K562 (cell line): ENCODE measurements around the gene THAP9. TPM values are rescaled to one million over a fixed set of nuclear protein-coding genes. Genes with fewer than 3 reads are reported as not detected.

Source experiments
- ATAC-seq: fragments of 200-7000 bp; cut with Tn5 transposase; 3 replicates; pipeline ENCODE4 v1.9.1; 2020; ENCODE audit warnings: moderate library complexity
- BruUV-seq: library from RNA; stranded (reverse); fragments of 400-500 nt; replicated peaks from 2 replicates; lab custom pipeline; 2021; lab: Mats Ljungman, UMichigan
- CTCF ChIA-PET: fragments of 300-600 bp; formaldehyde crosslinking; extraction: SDS; loops from one replicate; lab custom pipeline; 2021; ENCODE audit warnings: low intra/inter-chr PET ratio; lab: Yijun Ruan, JAX
- POLR2A ChIA-PET: fragments of 300-600, 350-650 bp; sonication (Branson Sonifier 250); formaldehyde crosslinking; extraction: SDS; loops from one replicate; lab custom pipeline; 2021; ENCODE audit warnings: antibody characterized with exemption, inconsistent platforms; lab: Yijun Ruan, JAX
- DNase-seq, 4 experiments: peaks; one replicate each; pipeline versions ENCODE4 v3.0.0 to v3.0.0-alpha.2; 2011 to 2018; ENCODE audit warnings: low spot score in 3 of 4, mixed read lengths in 3 of 4; ENCODE audit errors: extremely low read depth in 1 of 4
- FAIRE-seq: peaks from 2 replicates; lab custom pipeline; 2011; peaks lifted over from hg19 to GRCh38; lab: Jason Lieb, UNC
- H2AFZ ChIP-seq: 2 replicates; pipeline ENCODE4 v1.6.0; 2011; ENCODE audit warnings: low read depth, low read length, control low read depth, inconsistent platforms
- H3K27ac ChIP-seq: fragments of 200-600 bp; 3 replicates; pipeline ENCODE4 v1.8.0; 2011; ENCODE audit warnings: low read depth, mild to moderate bottlenecking, control low read depth, inconsistent platforms, low read length, moderate library complexity, mixed read lengths; ENCODE audit errors: extremely low read depth
- H3K27me3 ChIP-seq, 2 experiments: fragments of 300-600 bp in 1 of 2; 2 replicates in 1 of 2; 3 replicates in 1 of 2; pipeline versions ENCODE4 v1.6.0 to v1.8.0; 2011; ENCODE audit warnings: inconsistent platforms in 2 of 2, low read length in 2 of 2, mild to moderate bottlenecking in 1 of 2, mixed read lengths in 1 of 2, moderate library complexity in 1 of 2; ENCODE audit not compliant: control insufficient read depth in 2 of 2, insufficient read depth in 2 of 2
- H3K36me3 ChIP-seq: fragments of 300-600 bp; 3 replicates; pipeline ENCODE4 v1.8.0; 2011; ENCODE audit warnings: mild to moderate bottlenecking, low read length, inconsistent platforms; ENCODE audit not compliant: control insufficient read depth, insufficient read depth
- H3K4me1 ChIP-seq, 2 experiments: fragments of 200-600 bp in 1 of 2; replicated peaks in 1 of 2; 2 replicates in 1 of 2; 3 replicates in 1 of 2; pipeline versions ENCODE4 v1.5.1 to v1.8.0; 2011; ENCODE audit warnings: inconsistent platforms in 2 of 2, low read length in 2 of 2, mild to moderate bottlenecking in 1 of 2, mixed read lengths in 1 of 2, moderate library complexity in 1 of 2; ENCODE audit not compliant: control insufficient read depth in 2 of 2, insufficient read depth in 2 of 2
- H3K4me2 ChIP-seq: 2 replicates; pipeline ENCODE4 v1.6.1; 2011; ENCODE audit warnings: low read length, control low read depth, inconsistent platforms, mixed read lengths; ENCODE audit not compliant: insufficient read depth
- H3K4me3 ChIP-seq: fragments of 200-600 bp; sonication (generic), shearing (Covaris generic); 2 replicates; pipeline ENCODE4 v1.5.1; 2016; ENCODE audit warnings: control low read depth, inconsistent platforms
- H3K79me2 ChIP-seq: fragments of 200-600 bp; 3 replicates; pipeline ENCODE4 v1.8.0; 2011; ENCODE audit warnings: low read length, inconsistent platforms; ENCODE audit not compliant: control insufficient read depth, insufficient read depth
- H3K9ac ChIP-seq, 2 experiments: 2 replicates each; pipeline versions ENCODE4 v1.6.0 to v1.6.1; 2011; ENCODE audit warnings: low read depth in 2 of 2, low read length in 2 of 2, control low read depth in 1 of 2, inconsistent platforms in 1 of 2, mild to moderate bottlenecking in 1 of 2, mixed read lengths in 1 of 2; ENCODE audit not compliant: insufficient read depth in 1 of 2
- H3K9me1 ChIP-seq: one replicate; pipeline ENCODE4 v1.6.0; 2011; ENCODE audit warnings: inconsistent platforms, mild to moderate bottlenecking, low read length, moderate library complexity; ENCODE audit not compliant: control insufficient read depth, insufficient read depth
- H3K9me3 ChIP-seq: replicated peaks from 2 replicates; pipeline ENCODE4 v1.5.1; 2011; ENCODE audit warnings: low read depth, low read length, inconsistent platforms; ENCODE audit not compliant: control insufficient read depth, insufficient read depth
- H4K20me1 ChIP-seq: replicated peaks from 2 replicates; pipeline ENCODE4 v1.6.1; 2011; ENCODE audit warnings: low read length, inconsistent platforms, mixed read lengths; ENCODE audit not compliant: control insufficient read depth, insufficient read depth
- CHD1 ChIP-seq: fragments of 200-600 bp; sonication (generic); IDR thresholded peaks from one replicate; pipeline ENCODE4 v1.6.1; 2012; ENCODE audit warnings: mild to moderate bottlenecking, moderate library complexity, low read length, inconsistent platforms
- GTF3C2 ChIP-seq: IDR thresholded peaks from 3 replicates; pipeline ENCODE4 v1.6.1; 2011; ENCODE audit warnings: borderline replicate concordance, mild to moderate bottlenecking, moderate library complexity; ENCODE audit not compliant: insufficient read length; ENCODE audit errors: extremely low read depth
- NR2C2 ChIP-seq, 2 experiments: fragments of 200-800 bp in 1 of 2; sonication (Bioruptor generic) in 1 of 2; sonication (generic) in 1 of 2; formaldehyde crosslinking in 1 of 2; IDR thresholded peaks; 2 replicates each; pipeline versions ENCODE4 v1.6.1 to v1.8.0; 2016 to 2022; ENCODE audit warnings: mild to moderate bottlenecking in 1 of 2, missing compliant biosample characterization in 1 of 2, missing genetic modification characterization in 1 of 2, missing genetic modification reagents in 1 of 2
- TFE3 ChIP-seq: fragments of 450-650 bp; formaldehyde crosslinking; IDR thresholded peaks from 2 replicates; pipeline ENCODE4 v1.4.0; 2020; ENCODE audit warnings: mild to moderate bottlenecking, mixed read lengths
- U2AF1 ChIP-seq: fragments of 200-400 bp; formaldehyde crosslinking; optimal IDR thresholded peaks from 2 replicates; pipeline ENCODE3; 2017; ENCODE audit warnings: mild to moderate bottlenecking, low read depth, low read length, moderate library complexity
- ZNF589 ChIP-seq: fragments of 200-800 bp; sonication (Bioruptor generic); IDR thresholded peaks from 2 replicates; pipeline ENCODE4 v1.6.1; 2016; ENCODE audit warnings: low read depth, missing genetic modification characterization, missing compliant biosample characterization
- ZNF75A ChIP-seq: fragments of 450-650 bp; formaldehyde crosslinking; IDR thresholded peaks from 2 replicates; pipeline ENCODE4 v1.4.0; 2020; ENCODE audit warnings: mild to moderate bottlenecking
- WGBS: fragments of 100-300 bp; shearing (Covaris generic); methylation state at CpG from one replicate; pipeline ENCODE4 v1.1.6; 2016; ENCODE audit warnings: low coverage, mixed read lengths; ENCODE audit not compliant: insufficient coverage; ENCODE audit errors: missing lambda C conversion rate; 5-methylcytosine and 5-hydroxymethylcytosine counted together
- in situ Hi-C: fragments of 300-500 bp; cut with MboI; formaldehyde crosslinking; loops from 4 replicates; pipeline ENCODE4 v1.15.0; 2018; ENCODE audit warnings: inconsistent platforms, mixed read lengths
- intact Hi-C: fragments of 100-400 bp; cut with micrococcal nuclease; formaldehyde crosslinking; loops from 2 replicates; pipeline ENCODE4 v1.14.2; 2022
- polyA plus RNA-seq, 8 experiments: library from polyadenylated mRNA; depleted of rRNA in 4 of 8; stranded (reverse) in 5 of 8; unstranded in 3 of 8; fragments of >200 nt; fragmentation: Nextera tagmentation in 2 of 8; fragmentation: Illumina TruSeq in 1 of 8; extraction: Ambion mirVana in 2 of 8; extraction: Trizol in 1 of 8; gene quantifications; 2 replicates each; pipeline versions ENCODE4 v1.2.1 to v1.2.3, GENCODE V29; 2011 to 2014; ENCODE audit warnings: inconsistent platforms in 1 of 8, missing spikeins in 1 of 8
- total RNA-seq, 7 experiments: library from RNA; depleted of rRNA in 6 of 7; stranded (reverse); fragments of >200 nt in 6 of 7; fragmentation: Illumina TruSeq in 2 of 7; extraction: Trizol in 2 of 7; gene quantifications; 2 replicates each; pipeline versions ENCODE4 v1.2.1 to v1.2.3, GENCODE V29; 2011 to 2021; ENCODE audit warnings: low replicate concordance in 1 of 7
- TF ChIP-seq, protein P1 (sequence below): fragments of 450-650 bp; IDR thresholded peaks from 2 replicates; pipeline ENCODE4 v1.6.1; 2018; ENCODE audit not compliant: partially characterized antibody

The THAP9 gene
- total and polyA plus RNA-seq, 9 of the 15 experiments (the other 6 are each of a cell fraction or from before 2014, with no cell fraction given) = 3.4 to 7.0 (median 5.4) TPM

DNA sequence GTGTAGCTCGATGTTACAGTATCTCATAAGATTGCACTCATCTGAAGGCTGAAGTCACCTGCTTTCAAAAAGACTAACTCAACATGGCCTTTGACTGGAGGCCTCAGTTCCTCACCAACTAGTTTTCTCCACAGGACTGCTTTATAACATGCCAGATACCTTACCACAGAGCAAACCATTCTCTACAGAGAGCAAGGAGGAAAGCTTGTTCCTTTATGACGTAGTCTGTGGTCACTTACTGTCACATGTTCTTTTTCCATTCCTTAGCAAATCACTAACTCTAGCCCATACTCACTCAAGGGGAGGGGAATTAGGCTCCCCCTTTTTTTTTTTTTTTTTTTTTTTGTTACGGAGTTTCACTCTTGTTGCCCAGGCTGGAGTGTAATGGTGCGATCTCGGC lies 3.2 kb downstream of the THAP9 start:
- CTCF ChIA-PET = no interaction called here
- H3K79me2 ChIP-seq = peaks cover 39% of the 10 kb centered on the region
- H3K27ac ChIP-seq = no peak overlapping the region
- H3K27me3 ChIP-seq = no peaks in the 10 kb centered on the region
- TF ChIP-seq, protein P1, sequence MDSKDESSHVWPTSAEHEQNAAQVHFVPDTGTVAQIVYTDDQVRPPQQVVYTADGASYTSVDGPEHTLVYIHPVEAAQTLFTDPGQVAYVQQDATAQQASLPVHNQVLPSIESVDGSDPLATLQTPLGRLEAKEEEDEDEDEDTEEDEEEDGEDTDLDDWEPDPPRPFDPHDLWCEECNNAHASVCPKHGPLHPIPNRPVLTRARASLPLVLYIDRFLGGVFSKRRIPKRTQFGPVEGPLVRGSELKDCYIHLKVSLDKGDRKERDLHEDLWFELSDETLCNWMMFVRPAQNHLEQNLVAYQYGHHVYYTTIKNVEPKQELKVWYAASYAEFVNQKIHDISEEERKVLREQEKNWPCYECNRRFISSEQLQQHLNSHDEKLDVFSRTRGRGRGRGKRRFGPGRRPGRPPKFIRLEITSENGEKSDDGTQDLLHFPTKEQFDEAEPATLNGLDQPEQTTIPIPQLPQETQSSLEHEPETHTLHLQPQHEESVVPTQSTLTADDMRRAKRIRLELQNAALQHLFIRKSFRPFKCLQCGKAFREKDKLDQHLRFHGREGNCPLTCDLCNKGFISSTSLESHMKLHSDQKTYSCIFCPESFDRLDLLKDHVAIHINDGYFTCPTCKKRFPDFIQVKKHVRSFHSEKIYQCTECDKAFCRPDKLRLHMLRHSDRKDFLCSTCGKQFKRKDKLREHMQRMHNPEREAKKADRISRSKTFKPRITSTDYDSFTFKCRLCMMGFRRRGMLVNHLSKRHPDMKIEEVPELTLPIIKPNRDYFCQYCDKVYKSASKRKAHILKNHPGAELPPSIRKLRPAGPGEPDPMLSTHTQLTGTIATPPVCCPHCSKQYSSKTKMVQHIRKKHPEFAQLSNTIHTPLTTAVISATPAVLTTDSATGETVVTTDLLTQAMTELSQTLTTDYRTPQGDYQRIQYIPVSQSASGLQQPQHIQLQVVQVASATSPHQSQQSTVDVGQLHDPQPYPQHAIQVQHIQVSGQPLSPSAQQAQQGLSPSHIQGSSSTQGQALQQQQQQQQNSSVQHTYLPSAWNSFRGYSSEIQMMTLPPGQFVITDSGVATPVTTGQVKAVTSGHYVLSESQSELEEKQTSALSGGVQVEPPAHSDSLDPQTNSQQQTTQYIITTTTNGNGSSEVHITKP = peak; percentile 58
- no peak for TF ChIP-seq NR2C2 (CRISPR knock-in tag; IDR thresholded peaks at IDR 0.05)
- no peak for TF ChIP-seq NR2C2 (tag; IDR thresholded peaks at IDR 0.05)
- TF ChIP-seq ZNF75A = no peak
- TF ChIP-seq U2AF1 = no peak
- TF ChIP-seq ZNF589 = no peak
- no peak for TF ChIP-seq CHD1
- TF ChIP-seq GTF3C2 = no peak
- no peak for TF ChIP-seq TFE3 (CRISPR knock-in tag)
- TF ChIP-seq, all 486 proteins: peak for 1
- no peak for FAIRE-seq
- peak overlapping the region; percentile 22; the same call in 1 of the 2 replicates for H2AFZ ChIP-seq
- H3K4me1 ChIP-seq = peaks cover 5 to 14% of the 10 kb centered on the region in 2 experiments; a peak in 2 of 5 replicates
- no TSS peak for BruUV-seq
- POLR2A ChIA-PET = interaction anchor here (1.3 to 2.2 kb wide), 2 partner anchors 8 to 15 kb away, joined by 3 to 8 read pairs; no protein-coding TSS in a partner anchor
- no peak for ATAC-seq
- DNase-seq = peak in 1 of 4 experiments; percentile 12
- 64% methylated on average over 2 of the region's 5 CpGs for WGBS
- no peak overlapping the region for H3K9ac ChIP-seq
- H3K9me3 ChIP-seq = no peaks in the 10 kb centered on the region
- H3K4me2 ChIP-seq = no peak overlapping the region
- intact Hi-C loops (loop anchor here (5.0 kb wide), 2 partner anchors 379 to 531 kb away; partner anchors contain the start of genes COQ2 and HNRNPD), in situ Hi-C loops (no loop called here)
- no peaks in the 10 kb centered on the region for H3K9me1 ChIP-seq
- peaks cover 11% of the 10 kb centered on the region; the same call in 1 of the 3 replicates for H3K36me3 ChIP-seq
- no peak overlapping the region for H3K4me3 ChIP-seq
- no peaks in the 10 kb centered on the region for H4K20me1 ChIP-seq
